ENCODE results near the gene IGF2BP2.

DNA sequence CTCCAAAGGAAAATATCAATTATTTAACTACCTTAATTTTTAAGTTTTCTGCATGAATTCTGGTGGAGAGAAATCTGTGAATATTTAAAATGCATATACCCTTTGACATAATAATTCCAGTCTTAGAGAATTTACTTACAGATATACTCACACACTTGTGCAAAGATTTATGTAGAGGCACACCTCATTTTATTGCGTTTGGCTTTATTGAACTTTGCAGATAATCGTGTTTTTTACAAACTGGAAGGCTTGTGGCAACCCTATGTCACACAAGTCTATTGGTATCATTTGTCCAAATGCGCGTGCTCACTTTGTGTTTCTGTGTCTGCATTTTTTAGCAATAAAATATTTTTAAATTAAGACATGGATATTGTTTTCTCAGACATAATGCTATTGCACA, 157.3 kb downstream of the IGF2BP2 start:
- TF ChIP-seq EZH2 (IDR thresholded peaks at IDR 0.05) (no peak), EZH2phosphoT487 (IDR thresholded peaks at IDR 0.05; ENCODE audit: borderline replicate concordance) (no peak), CBX3 (IDR thresholded peaks at IDR 0.05; ENCODE audit: low read depth) (no peak), ZFX (IDR thresholded peaks at IDR 0.05) (no peak), POLR2A (IDR thresholded peaks at IDR 0.05; ENCODE audit: borderline replicate concordance, extremely low read depth, insufficient read depth, insufficient read length) (no peak), POLR2AphosphoS5 (IDR thresholded peaks at IDR 0.05; ENCODE audit: low read depth, low read length) (no peak), ZNF274 (IDR thresholded peaks at IDR 0.05; ENCODE audit: low read depth, low read length) (no peak), RAD21 (IDR thresholded peaks at IDR 0.05; ENCODE audit: low read depth) (no peak)
- TF ChIP-seq, protein P1, sequence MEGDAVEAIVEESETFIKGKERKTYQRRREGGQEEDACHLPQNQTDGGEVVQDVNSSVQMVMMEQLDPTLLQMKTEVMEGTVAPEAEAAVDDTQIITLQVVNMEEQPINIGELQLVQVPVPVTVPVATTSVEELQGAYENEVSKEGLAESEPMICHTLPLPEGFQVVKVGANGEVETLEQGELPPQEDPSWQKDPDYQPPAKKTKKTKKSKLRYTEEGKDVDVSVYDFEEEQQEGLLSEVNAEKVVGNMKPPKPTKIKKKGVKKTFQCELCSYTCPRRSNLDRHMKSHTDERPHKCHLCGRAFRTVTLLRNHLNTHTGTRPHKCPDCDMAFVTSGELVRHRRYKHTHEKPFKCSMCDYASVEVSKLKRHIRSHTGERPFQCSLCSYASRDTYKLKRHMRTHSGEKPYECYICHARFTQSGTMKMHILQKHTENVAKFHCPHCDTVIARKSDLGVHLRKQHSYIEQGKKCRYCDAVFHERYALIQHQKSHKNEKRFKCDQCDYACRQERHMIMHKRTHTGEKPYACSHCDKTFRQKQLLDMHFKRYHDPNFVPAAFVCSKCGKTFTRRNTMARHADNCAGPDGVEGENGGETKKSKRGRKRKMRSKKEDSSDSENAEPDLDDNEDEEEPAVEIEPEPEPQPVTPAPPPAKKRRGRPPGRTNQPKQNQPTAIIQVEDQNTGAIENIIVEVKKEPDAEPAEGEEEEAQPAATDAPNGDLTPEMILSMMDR (IDR thresholded peaks at IDR 0.05 in 2 of 3, conservative IDR thresholded peaks at IDR 0.05 in 1 of 3; ENCODE audit: borderline replicate concordance in 1 of 3, insufficient read depth in 1 of 3, low read depth in 2 of 3, low read length in 2 of 3): no peak
- TF ChIP-seq, protein P2, sequence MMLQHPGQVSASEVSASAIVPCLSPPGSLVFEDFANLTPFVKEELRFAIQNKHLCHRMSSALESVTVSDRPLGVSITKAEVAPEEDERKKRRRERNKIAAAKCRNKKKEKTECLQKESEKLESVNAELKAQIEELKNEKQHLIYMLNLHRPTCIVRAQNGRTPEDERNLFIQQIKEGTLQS (IDR thresholded peaks at IDR 0.05): no peak
- TF ChIP-seq, protein P3, sequence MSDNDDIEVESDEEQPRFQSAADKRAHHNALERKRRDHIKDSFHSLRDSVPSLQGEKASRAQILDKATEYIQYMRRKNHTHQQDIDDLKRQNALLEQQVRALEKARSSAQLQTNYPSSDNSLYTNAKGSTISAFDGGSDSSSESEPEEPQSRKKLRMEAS (IDR thresholded peaks at IDR 0.05): no peak

Data from HCT116 (cell line).